Left colon (tissue), 2 donors: ENCODE measurements around the gene TMEM183A. TPM values are rescaled to one million over a fixed set of nuclear protein-coding genes. Genes with fewer than 3 reads are reported as not detected.

Experiments
- total RNA-seq, 2 donors: library from RNA; stranded (reverse); fragmentation: NEBNext Ultra II Directional; extraction: Animal tissue kit (Norgen Biotek cat#: 25700); gene quantifications; one replicate each; pipeline ENCODE4 v1.2.1, GENCODE V29; 2021
- donor health status: DM: no; HTN: no; CAD: no.
- donor health status: DM: yes; HTN: yes; CAD: no.

Gene TMEM183A
- total RNA-seq, 2 donors from 2014 or later, result 91.5 to 97.1 TPM

Other genes starting within 250 kb of the TMEM183A start
- gene KDM5B, start 199.0 kb upstream of the TMEM183A start, total RNA-seq, result 10 to 100 TPM; 63.1 to 65.5 TPM
- gene PCAT6, start 196.4 kb upstream of the TMEM183A start, total RNA-seq, result 1 to 10 TPM; 1.2 to 1.4 TPM
- gene RABIF, start 118.2 kb upstream of the TMEM183A start, total RNA-seq, result 10 to 100 TPM; 12.0 to 14.3 TPM
- gene KLHL12, start 80.1 kb upstream of the TMEM183A start, total RNA-seq, result 10 to 100 TPM; 28.9 to 35.0 TPM
- 10 to 100 TPM; 69.7 to 90.4 TPM for gene ADIPOR1, start 49.1 kb upstream of the TMEM183A start, total RNA-seq
- 10 to 100 TPM; 21.2 to 31.9 TPM for gene CYB5R1, start 40.1 kb upstream of the TMEM183A start, total RNA-seq
- 1 to 10 TPM in 1 of 2 donors, under 1 TPM in 1; 0.58 to 1.7 TPM for gene PPFIA4, start 19.1 kb downstream of the TMEM183A start, total RNA-seq
- gene MYOG, start 78.6 kb downstream of the TMEM183A start, total RNA-seq, result not detected
- gene ADORA1, start 120.4 kb downstream of the TMEM183A start, total RNA-seq, result under 1 TPM; 0.37 to 0.39 TPM
- not detected for gene MYBPH, start 168.5 kb downstream of the TMEM183A start, total RNA-seq
- 1 to 10 TPM in 1 of 2 donors, under 1 TPM in 1; 0.67 to 3.0 TPM for gene CHI3L1, start 179.3 kb downstream of the TMEM183A start, total RNA-seq
- under 1 TPM in 1 of 2 donors, not detected in 1; 0.40 TPM for gene CHIT1, start 222.3 kb downstream of the TMEM183A start, total RNA-seq